Measurements from ENCODE around the gene MIPEP.
A peak's percentile ranks its signal among the peaks of the same experiment; 100 is the strongest.

Gene MIPEP

DNA sequence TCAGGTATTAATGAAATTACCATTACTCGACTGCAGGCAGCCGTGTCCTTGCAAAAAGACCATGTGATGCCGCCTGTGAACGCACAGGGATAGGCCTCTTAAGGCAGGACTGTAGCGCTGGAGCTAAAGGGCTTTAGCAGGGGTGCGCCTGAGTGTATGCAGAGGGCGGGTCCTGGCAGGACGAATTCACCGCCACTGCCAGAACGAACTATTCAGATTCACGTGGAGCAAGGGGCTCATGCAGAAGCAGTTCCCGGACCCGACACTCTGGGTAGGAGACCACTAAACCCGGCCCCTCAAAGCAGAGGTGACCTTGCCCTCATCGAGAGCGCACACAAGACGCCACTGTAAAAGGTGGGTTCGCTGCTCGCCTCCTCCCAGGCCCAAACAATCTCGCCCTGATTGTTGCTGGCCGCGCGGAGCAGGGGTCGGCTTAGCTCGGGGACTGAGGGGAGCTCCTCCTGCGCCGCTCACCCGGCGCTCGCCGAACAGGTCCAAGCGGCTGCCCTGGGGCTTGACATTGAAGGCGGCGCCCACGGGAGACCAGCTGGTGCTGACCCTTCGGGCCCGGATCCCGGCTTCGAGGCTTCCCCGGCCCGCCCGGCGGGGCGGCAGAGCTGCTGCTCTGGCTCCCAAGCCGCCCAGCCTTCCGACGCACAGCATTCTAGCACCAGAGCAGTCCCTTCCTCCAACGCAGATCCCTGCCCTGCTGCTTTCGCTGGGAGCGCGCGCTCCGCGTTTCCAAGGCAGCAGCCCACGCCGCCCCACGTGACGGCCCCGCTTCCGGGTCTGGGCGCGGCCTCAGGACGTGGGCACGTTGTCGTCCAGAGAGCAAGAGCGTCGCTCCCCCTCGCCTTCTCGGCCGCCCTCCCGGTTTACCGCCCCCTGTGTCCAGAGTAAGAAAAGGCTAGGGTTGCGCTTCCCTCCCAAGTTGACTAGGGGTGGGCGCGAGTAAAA, at the start of gene MIPEP:
Gene MIPEP, minus strand, starts transcription at position 743 of the 957 bp plus-strand sequence. Its CDS starts 80 bp downstream, at position 663.
- H3K9ac ChIP-seq: peak within 1 kb of the TSS; percentile 19
- no peaks in the 10 kb centered on the region for H3K4me1 ChIP-seq
- peak within 1 kb of the TSS; percentile 60 for H3K27ac ChIP-seq
- no peaks in the 10 kb centered on the region for H3K36me3 ChIP-seq (ENCODE audit: control insufficient read depth, insufficient read depth, low read length)
- no peaks in the 10 kb centered on the region for H3K9me3 ChIP-seq (ENCODE audit: control insufficient read depth, low read length)
- no peaks in the 10 kb centered on the region for H3K79me2 ChIP-seq
- H3K4me3 ChIP-seq (ENCODE audit: low read depth, low read length): peak within 1 kb of the TSS; percentile 72
- H2AFZ ChIP-seq: peak within 1 kb of the TSS; percentile 89
- H3K27me3 ChIP-seq (ENCODE audit: control insufficient read depth, insufficient read depth, low read length): no peaks in the 10 kb centered on the region
- TF ChIP-seq, protein P1, sequence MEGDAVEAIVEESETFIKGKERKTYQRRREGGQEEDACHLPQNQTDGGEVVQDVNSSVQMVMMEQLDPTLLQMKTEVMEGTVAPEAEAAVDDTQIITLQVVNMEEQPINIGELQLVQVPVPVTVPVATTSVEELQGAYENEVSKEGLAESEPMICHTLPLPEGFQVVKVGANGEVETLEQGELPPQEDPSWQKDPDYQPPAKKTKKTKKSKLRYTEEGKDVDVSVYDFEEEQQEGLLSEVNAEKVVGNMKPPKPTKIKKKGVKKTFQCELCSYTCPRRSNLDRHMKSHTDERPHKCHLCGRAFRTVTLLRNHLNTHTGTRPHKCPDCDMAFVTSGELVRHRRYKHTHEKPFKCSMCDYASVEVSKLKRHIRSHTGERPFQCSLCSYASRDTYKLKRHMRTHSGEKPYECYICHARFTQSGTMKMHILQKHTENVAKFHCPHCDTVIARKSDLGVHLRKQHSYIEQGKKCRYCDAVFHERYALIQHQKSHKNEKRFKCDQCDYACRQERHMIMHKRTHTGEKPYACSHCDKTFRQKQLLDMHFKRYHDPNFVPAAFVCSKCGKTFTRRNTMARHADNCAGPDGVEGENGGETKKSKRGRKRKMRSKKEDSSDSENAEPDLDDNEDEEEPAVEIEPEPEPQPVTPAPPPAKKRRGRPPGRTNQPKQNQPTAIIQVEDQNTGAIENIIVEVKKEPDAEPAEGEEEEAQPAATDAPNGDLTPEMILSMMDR (IDR thresholded peaks at IDR 0.05): peak; percentile 62
- H3K4me2 ChIP-seq (ENCODE audit: low read length): peak within 1 kb of the TSS; percentile 88

DNA sequence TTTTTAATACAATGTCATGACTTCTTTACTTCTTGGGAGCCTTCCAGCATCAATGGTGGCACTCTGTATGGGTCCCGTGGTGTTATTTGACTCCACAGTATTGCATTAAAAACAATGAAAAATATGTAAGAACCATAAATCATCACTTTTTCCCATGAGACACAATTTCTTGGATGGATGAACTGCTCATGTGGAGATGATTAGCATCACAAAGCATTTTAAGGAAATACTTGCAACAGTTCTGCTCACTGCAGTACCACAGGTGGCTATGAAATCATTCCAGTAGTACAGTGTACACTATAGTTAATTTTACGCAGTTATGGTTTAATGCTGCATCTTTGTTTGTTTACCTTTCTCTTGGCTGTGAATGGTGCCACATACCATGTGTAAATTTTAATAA, 45.3 kb upstream of the MIPEP start:
- Histone ChIP-seq H3K27ac (no peak overlapping the region), H3K9ac (no peak overlapping the region), H3K27me3 (ENCODE audit: control insufficient read depth, insufficient read depth, low read length) (no peaks in the 10 kb centered on the region), H3K36me3 (ENCODE audit: control insufficient read depth, insufficient read depth, low read length) (no peaks in the 10 kb centered on the region), H3K4me2 (ENCODE audit: low read length) (no peak overlapping the region), H3K4me3 (ENCODE audit: low read depth, low read length) (no peak overlapping the region), H3K4me1 (no peaks in the 10 kb centered on the region), H2AFZ (no peak overlapping the region), H3K9me3 (ENCODE audit: control insufficient read depth, low read length) (no peaks in the 10 kb centered on the region), H3K79me2 (no peaks in the 10 kb centered on the region)
- TF ChIP-seq, protein P1 (IDR thresholded peaks at IDR 0.05): no peak

DNA sequence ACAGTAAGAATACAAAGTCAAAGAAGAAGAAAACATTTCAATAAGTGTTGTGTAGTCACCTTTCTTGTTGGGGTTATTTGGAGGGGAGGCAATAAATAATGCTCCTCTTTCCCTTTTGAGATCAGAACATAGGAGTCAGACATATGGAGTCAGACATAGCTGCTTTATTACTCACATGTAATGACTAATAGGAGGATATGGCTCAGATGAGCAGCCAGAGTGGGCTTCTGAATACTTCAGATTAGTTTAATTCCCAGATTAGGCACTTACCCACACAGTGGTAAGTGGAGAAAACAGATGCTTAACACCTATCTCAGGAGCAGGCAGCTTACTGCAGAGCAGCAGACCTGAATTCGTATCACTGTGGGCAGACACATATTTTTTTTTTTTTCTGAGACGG, 39.8 kb upstream of the MIPEP start:
- H3K36me3 ChIP-seq (ENCODE audit: control insufficient read depth, insufficient read depth, low read length): no peaks in the 10 kb centered on the region
- H3K9me3 ChIP-seq (ENCODE audit: control insufficient read depth, low read length): no peaks in the 10 kb centered on the region
- no peaks in the 10 kb centered on the region for H3K4me1 ChIP-seq
- no peak overlapping the region for H3K4me3 ChIP-seq (ENCODE audit: low read depth, low read length)
- H3K27ac ChIP-seq: no peak overlapping the region
- no peak overlapping the region for H3K9ac ChIP-seq
- TF ChIP-seq, protein P1 (IDR thresholded peaks at IDR 0.05): no peak
- H3K79me2 ChIP-seq: no peaks in the 10 kb centered on the region
- no peaks in the 10 kb centered on the region for H3K27me3 ChIP-seq (ENCODE audit: control insufficient read depth, insufficient read depth, low read length)
- H3K4me2 ChIP-seq (ENCODE audit: low read length): no peak overlapping the region
- H2AFZ ChIP-seq: no peak overlapping the region

DNA sequence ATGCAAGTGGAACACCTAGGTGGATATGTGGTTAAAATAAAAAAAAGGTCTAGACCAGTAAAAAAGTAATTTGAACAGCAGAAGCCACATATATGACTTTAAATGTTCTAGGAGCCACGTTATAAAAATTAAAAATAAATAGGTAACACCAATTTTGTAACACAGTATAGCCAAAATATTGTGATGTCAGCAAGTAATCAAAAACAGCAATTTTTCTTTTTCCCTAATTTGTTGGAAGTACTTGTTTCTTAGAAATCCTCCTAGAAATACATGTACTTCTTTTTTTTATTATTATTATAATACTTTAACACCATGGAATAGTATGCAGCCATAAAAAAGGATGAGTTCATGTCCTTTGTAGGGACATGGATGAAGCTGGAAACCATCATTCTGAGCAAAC, 33.8 kb upstream of the MIPEP start:
- TF ChIP-seq, protein P1 (IDR thresholded peaks at IDR 0.05): no peak
- H3K9me3 ChIP-seq (ENCODE audit: control insufficient read depth, low read length): no peaks in the 10 kb centered on the region
- no peak overlapping the region for H3K27ac ChIP-seq
- no peaks in the 10 kb centered on the region for H3K36me3 ChIP-seq (ENCODE audit: control insufficient read depth, insufficient read depth, low read length)
- no peak overlapping the region for H3K9ac ChIP-seq
- H3K4me2 ChIP-seq (ENCODE audit: low read length): no peak overlapping the region
- H3K79me2 ChIP-seq: no peaks in the 10 kb centered on the region
- no peak overlapping the region for H2AFZ ChIP-seq
- no peaks in the 10 kb centered on the region for H3K4me1 ChIP-seq
- H3K4me3 ChIP-seq (ENCODE audit: low read depth, low read length): no peak overlapping the region
- H3K27me3 ChIP-seq (ENCODE audit: control insufficient read depth, insufficient read depth, low read length): no peaks in the 10 kb centered on the region

Measured in parathyroid adenoma (tissue), 2 donors.